Kasumi-1 (cell line): ENCODE data around the gene SKP1.
"Not testable (repeated sequence)": the region's sequence is repeated elsewhere in the genome, so short reads cannot be mapped to it uniquely, and the experiment has no call there.

Experiments
- DNase-seq, 2 experiments: peaks; one replicate each; lab custom pipeline; 2025; lab: John Stamatoyannopoulos, UW

The SKP1 gene

DNA sequence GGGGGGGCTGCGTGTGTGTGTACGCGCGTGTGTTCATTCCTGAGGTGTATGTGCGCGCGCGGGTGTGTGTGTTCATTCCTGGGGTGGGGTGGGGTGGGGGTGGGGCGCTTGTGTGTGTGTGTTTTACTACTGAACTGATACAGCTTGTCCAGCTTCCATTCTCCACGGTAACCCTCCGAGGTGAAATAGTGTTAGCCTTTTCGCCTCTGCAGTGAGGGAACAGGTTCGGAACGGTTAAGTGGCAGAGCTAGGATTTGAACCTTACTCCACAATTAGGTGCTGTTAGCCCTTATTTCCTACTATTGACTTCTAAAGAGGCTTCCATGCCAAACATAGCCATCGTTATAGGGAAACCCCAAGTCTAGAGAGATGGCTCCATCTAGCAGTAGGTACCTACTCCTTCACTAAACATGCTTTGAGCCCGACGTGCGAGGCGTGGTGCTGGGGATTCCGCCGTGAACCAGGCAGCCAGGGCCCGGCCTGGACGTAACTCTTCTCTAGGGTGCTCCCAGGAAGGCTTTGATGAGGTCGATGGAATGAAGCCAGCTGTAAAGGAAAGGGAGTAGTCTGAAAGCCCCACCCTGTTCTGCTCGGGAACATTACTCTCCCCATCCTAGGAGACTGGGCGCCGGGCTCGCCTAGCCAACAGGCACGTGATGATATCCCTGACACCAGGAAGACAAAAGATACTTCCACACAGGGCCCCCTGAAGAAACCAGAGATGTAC lies 782 bp upstream of the SKP1 start:
- peak; percentile 24 to 30 for DNase-seq

GRCh38 chr5:134175921-134176510 lies 734 bp downstream of the SKP1 start:
- peak; percentile 34 to 66 for DNase-seq

GRCh38 chr5:134174841-134175839 lies 1.6 kb downstream of the SKP1 start:
- DNase-seq = peak; percentile 34 to 46

DNA sequence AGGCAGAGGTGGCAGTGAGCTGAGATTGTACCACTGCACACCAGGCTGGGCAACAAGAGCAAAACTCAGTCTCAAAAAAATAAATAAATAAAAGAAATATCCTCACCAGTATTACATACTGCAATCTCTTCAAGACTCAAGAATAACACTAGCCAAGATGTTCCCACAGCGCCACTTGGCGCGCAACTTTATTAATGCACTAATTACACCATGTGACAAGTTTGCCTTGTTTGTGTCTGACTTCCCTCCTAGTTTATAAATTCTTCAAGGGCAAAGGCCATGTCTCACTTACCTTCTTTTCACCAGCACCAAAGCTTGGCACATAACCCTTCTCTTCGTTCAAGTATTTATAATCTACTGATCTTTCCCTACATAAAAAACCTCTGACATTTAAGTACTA lies 4.8 kb downstream of the SKP1 start:
- no peak for DNase-seq

- DNase-seq = no peak
Measured at GRCh38 chr5:134162592-134162991, 14.2 kb downstream of the SKP1 start.

DNA sequence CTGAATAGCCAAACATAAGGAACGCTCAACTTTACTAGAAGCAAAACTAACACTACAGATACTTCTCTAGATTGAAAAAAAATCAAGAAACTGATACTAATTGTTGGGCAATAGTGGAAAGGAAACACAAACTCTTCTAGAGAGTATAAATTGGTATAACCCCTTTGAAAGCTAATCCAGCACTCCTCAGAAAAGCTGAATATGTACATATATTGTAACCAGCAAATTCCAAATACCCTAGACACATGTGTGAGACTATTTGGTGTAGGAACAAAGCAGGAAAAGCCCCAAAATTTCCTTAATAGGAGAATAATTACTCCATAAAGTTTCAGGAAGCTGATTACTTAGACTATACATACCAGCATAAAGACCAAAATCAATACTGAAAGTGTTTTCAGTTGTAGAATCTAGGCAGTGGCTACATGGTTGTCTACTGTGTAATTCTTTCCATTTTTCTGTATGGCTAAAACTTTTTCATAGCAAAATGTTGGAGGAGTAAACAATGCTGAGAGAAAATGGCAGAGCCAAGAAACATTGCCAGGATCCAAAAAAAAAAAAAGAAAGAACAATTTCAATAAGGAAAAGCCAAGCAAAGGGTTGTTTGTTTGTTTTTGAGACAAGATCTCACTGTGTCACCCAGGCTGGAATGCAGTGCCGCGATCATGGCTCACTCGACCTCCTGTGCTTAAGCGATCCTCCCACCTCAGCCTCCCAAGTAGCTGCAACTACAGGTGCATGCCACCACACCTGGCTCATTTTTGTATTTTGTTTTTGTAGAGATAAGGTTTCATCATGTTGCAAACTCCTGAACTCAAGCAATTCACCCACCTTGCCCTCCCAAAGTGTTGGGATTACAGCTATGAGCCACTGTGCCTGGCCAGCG lies 15.0 kb downstream of the SKP1 start:
- no peak for DNase-seq

- no peak for DNase-seq
Measured at GRCh38 chr5:134153657-134154056, 23.1 kb downstream of the SKP1 start.

DNA sequence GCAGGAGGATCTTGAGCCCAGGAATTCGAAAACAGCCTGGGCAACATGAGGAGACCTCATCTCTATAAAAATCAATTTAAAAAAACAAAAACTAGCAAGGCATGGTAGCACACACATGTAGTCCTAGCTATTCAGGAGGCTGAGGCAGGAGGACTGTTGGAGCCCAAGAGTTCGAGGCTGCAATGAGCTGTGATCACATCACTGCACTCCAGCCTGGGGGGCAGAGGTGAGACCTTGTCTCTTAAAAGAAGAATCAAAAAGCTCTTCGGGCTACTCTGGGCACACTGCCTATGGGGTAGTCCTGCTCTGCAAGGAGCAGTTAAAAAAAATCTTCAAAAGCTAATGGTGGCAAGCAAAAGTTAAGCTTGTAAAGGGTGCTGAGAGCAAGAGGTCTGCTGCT lies 23.5 kb downstream of the SKP1 start:
- no peak for DNase-seq

- not testable (repeated sequence) for DNase-seq
Measured at GRCh38 chr5:134152173-134152832, 24.4 kb downstream of the SKP1 start.

DNA sequence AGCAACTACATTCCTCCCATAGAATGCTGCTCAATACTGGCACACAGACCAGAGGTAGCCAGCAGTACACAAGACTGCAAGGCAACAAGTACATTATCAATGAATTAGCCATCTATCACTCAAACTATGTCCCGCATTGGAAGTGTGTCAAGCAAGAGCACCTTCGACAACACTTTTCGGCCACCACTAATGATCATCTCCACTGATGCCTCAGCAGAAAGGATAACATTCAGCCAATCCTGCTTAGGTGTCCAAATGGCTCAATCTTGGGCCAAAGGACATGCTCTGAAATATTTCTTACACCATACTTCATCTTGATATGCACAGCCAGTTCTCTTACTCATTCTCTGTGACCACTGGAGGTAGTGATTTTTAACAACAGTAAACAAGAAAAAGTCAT lies 25.0 kb downstream of the SKP1 start:
- no peak for DNase-seq

DNA sequence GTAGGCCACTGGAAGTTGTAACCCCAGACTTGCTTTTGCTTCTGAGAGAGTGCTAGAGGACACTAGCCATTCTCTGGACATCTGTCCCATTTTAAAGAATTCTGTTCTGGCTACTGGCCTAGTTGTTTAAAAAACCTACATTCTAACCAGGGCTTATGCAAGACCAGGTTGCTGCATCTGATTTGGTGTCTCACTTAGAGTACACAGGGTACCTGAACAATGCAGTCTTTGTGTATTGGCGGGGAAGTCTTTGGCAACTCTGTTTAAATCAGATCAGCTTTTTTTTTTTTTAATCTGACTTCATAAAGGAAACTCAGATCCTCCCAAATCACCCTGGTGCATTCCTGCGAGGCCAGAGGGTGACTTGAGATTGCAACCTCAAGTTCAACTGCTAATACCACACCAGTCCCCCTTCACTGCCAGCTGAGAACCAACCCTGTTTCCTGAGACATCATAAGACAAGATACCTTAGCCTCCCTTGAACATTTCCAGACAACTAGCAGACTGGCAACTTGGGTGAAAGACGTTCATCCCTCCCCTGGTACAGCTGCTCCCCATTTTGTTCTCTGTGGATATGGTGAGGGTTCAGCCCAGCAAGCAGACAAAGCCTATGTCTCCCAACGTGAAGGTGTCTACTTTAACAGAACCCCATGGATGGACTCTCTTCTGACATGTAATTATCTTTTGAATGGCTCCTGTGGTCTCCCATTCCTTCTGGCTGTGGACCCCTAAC lies 27.0 kb downstream of the SKP1 start:
- DNase-seq = no peak

GRCh38 chr5:134148986-134149539 lies 27.7 kb downstream of the SKP1 start:
- DNase-seq = no peak

GRCh38 chr5:134148316-134148715 lies 28.4 kb downstream of the SKP1 start:
- no peak for DNase-seq

DNA sequence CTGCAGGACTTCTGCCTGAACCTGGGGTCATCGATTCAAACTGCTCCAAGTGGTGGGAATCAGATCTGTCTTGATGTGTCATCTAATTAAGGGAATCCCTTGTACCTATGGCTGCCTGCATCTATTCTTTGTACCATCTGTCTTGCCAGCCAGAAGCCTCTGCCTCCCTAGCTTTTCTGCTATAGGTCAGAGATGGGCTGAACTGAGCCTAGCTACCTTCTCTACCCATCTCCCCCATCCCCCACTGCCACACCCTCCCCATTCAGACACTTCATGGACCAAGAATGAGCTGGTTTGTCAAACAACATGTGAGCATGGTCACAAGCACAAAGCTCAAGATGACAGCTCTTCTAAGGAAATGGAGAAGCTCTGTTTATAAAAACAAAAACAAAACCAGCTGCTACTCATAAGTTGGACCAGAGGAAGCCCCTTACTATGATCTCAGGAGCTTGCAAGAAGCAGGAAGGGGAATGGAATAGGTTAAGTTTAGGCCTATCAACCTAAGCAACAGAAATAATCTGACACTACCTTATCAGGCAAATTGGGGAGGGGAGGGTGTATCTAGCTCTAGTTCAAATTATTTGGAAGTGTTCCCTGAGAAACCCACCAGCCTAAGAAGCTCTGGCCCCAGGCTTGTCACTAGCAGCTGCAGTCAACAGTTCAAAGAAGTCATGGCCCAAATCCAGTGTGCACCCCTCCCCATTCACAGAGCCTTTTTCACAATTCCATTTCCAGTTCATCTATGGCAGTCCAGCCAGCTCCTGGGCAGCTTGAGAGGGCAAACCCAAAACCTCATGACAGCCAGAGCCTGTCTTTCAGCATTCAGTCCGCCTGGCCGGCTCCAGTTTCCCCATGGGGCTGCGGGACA lies 29.9 kb downstream of the SKP1 start:
- DNase-seq = no peak

DNA sequence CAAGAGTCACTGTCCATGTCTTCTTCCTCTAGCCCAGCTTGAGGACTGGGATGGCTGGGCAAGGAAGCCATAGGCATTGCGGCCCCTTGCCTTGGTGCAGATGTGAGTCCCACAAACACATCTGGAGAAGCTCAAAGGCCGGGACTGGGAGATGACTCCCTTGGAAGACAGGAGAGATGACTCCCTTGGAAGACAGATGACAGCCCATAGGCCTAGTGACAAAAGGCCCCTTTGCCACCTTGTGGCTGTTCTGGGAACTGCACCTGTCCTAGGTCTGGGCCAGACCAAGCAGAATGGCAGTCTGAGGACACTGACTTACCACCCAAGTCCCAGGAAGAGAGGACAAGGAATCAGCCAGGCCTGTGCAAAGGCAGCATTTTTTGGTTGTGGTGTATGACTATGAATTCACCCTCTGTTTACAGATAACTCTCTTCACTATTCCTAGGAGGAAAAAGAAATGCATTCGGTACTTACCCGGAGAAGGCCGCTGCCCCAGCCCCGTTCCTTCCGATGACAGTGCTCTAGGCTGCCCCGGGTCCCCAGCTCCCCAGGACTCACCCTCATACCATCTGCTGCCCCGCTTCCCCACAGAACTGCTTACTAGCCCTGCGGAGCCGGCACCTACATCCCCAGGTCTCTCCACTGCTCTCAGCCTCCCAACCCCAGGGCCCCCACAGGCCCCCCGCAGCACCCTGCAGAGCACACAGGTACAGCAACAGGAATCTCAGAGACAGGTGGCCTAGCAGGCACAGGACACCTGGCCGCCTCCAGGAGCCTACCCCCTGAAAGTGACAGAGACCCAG lies 30.8 kb downstream of the SKP1 start:
- DNase-seq = peak; percentile 77

- no peak for DNase-seq
Measured at GRCh38 chr5:134145041-134145757, 31.6 kb downstream of the SKP1 start.
